HT-29 (cell line): ENCODE results near the gene NECTIN1. TPM values are rescaled to one million over a fixed set of nuclear protein-coding genes. Genes with fewer than 3 reads are reported as not detected.

Experiments
- DNase-seq: peaks from one replicate; pipeline ENCODE4 v3.0.0-alpha.2; 2015; ENCODE audit warnings: low spot score
- total RNA-seq: library from RNA; depleted of rRNA; stranded (reverse); fragments of >200 nt; shearing (Covaris generic); gene quantifications from 2 replicates; pipeline ENCODE4 v1.2.3, GENCODE V29; 2014

NECTIN1 gene
- total RNA-seq, 1 experiment from 2014 or later, result 46.5 TPM

DNA sequence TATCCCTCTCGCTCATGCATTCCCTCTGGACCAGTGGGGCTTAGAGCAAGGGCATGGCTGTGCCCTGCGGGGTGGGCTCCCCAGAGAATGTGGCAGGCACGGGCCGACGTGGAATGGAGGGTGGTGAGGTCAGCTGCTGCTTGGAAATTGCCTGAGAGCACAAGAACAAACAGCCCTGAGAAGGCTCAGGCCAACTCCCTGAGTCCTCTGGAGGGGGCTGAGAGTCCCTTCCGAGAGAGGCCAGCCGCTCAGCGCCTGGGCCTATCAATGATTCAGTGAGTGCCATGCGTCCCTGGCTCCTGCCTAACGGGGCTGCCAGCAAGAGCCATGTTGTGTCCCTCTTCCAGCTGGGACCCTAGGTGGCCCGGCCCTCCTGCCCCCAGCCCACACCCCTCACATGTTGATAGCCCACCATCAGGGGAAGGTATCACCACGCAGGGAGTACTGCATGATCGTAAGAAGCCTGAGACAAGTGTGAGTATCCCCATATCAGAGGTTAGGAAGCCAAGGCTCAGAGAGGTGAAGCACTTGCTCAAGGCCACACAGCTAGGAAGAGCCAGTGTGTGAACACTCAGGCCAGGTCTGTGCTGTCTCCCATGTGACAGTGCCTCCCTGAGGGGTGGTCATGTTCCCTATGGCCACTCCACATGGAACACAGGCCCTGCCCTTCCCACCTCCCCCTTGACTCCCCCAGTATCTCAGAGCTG lies 55.8 kb downstream of the NECTIN1 start:
- DNase-seq, result no peak

DNA sequence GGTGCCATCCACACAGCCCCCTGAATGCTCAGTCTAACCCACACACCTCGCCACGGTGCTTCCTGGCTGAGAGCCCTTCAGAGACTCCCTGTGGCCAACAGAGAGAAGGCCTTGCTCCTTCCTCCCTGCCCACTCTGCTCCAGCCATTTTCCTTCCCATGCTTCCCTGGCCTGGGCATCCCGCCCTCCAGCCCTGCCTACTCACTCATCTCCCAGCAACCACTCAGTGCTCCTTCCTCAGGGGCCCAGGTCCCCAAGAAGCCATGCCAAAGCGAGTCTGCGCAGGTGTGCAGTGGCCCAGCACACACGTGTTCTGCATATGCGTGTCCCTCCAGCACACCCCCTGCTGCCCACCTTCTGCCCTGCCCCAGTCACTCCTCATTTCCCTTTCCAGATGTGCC lies 56.4 kb downstream of the NECTIN1 start:
- no peak for DNase-seq

DNA sequence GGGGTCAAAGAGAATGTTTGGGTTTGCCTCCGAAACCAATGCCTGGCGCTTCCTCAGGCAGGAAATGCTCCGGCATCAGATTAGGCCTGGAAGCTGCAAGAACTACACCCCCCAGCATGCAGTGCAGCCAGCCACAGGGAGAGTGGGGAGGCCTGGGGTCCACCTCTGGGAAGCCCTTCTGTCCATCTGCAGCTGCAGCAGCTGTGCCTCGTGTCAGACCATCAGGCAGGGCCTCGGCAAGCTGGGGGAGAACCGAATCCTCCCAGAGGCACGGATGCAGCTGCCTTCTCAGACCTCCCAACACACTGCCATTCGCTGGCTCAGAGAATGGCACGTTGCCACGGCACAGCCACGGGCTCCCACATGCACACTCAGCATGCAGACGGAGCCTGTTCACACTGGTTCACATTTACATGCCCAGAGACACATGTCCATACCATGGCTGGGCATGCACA lies 57.4 kb downstream of the NECTIN1 start:
- no peak for DNase-seq

DNA sequence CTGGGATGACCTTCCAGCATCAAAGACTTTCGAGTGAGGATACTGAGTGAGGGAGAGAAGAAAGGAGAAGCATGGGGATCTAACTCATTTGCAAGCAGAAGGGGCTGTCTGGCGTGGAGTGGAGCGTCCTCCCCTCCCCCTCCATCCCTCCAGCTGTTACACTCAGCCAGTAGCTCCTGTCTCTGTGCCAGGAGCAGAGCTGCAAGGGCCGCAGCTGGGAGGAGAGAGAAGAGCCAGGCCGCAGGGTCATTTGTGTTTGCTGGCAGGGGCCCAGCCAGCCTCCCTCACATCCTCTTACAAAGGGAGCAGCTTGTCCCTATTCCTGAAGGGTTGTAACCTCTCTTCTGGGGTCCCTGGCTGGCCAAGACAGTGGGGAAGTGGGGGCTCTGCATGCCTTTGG lies 57.9 kb downstream of the NECTIN1 start:
- no peak for DNase-seq

DNA sequence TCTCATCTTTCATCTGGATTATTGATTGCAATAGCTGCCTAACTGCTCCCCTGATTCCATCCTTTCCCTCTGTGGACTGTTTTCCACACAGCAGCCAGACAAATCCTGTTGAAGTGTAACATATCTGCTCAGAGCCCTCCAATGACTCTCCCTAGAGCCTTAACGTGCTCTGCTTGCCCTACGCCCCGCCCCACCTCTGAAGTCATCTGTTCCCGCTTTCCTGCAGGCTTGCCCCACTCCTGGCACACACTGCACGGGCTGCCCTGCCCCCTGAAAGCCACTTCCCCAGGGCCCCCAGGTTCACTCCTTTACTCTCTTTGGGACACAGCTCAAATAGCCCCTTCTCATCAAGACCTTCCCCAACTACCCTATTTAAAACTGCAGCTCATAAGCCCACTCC lies 59.5 kb downstream of the NECTIN1 start:
- no peak for DNase-seq

DNA sequence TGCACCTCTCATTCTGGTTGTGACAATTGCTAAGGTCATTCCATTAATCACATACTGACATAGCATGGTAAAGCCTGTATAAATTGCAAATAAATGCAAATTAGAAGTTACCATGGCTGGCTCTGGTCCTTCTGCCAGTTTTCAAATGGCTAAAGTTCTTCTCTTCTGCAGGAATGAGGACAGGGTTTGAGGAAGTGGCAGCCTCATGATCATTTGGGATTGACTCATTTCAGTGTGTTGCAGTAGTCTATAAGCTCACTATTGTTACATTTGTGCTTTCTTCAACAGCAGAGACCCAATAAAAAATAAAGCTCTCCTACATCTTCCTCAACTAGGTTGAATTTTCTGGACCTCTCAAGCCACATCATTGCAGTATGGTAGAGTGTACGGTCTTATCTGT lies 60.3 kb downstream of the NECTIN1 start:
- no peak for DNase-seq

DNA sequence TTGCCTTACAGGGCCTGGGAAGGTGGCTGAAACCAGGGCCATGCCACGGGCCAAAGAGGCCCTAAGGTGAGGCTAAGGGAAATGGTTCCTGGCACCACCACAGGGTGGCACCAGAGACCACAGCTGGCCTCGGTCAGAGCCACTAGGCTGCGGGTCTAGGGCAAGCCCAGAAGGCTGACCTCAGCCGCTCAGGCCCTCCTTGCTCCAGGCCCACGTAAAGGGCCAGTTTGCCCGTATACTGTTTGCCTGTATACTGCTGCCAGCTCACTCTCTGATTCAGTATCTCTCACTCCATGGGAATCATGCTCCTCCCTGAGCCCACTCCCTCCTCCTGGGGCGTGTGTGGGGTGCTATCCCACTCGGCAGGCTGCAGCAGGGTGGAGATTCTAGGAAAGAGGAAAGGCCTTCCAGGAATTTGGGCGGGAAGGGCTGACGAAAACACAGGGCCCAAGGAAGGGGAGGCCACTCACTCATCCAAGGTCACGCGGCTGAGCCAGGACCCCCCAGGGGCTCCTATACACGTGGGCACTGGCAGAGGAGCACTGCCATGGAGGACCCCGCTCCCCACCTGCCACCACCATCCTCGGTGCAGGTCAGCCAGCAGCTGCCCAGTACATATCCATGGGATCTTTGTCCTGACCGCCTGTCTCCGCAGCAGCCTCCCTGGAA lies 62.4 kb downstream of the NECTIN1 start:
- peak; percentile 96 for DNase-seq

DNA sequence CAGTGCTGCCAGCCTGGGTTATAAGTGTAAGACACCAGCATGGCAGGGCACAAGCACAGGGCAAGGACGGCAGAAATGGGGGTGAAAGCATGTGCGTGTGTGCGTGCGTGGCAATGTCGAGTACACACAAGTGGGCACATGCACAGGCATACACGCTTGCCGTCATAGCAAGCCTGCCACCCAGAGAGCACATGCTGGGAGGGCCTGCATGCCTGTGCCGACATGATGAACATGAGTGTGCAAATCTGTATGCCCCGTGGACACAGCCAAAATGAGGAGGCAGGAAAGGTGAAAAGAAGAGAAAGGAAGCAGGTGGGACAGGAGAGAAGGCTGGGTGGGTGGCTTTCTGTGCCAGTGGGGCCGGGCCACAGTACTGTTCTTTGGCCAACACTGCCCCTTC lies 62.9 kb downstream of the NECTIN1 start:
- DNase-seq, result no peak

DNA sequence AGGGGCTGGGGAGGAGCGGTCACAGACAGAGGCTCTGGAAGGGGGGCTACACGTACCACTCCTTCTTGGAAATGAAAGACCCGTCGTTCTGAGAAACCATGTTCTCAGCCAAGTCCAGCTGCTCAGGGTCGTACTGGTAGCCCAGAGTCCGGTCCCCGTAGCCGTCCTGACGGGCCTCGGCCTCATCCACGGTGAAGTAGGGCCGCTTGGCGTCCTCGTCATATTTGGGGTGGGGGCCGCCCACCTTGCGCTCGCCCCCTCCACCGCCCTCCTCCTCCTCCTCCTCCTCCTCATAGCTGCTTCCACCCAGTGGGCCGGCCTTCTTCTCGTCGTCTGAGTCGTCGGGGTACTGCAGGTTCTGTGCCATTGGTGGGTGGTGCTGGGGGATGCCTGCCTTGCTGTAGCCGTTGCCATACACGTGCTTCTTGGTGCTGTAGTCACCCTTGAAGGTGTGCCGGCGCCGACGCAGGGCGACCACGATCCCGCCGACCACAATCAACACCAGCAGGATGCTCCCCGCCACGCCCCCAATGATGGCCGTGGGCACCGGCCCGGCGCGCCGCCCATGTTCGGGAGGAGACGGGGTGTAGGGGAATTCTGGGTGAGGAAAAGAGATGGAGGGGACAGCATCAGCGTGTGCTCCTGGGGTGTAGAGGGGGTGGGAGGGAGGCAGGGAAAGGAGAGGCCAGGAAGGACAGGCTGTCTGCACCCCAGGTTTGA lies 64.1 kb downstream of the NECTIN1 start:
- DNase-seq, result no peak

DNA sequence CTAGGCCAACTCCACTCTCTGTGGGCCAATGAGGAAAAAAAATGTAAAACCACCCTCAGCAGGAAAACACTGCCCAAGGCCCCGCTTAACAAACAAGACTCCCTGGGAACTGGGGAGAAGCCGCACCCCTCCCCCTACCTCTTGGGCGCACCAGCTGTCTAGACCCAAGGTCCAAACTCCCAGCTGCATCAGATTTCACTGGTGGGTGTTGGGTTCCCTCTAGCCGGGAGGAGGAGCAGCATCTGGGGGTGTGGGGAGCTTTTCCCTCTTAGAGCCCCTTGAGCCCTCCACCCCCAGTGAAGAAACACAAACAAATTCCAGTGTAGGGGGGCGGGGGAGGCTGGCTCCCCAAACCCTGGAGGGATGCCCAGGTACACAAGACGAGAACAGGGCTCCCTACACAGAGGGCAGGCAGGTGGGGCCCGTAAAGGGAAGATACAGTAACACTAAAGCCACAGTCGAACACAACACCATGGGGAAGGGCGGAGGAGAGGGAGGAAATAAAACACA lies 64.9 kb downstream of the NECTIN1 start:
- no peak for DNase-seq

DNA sequence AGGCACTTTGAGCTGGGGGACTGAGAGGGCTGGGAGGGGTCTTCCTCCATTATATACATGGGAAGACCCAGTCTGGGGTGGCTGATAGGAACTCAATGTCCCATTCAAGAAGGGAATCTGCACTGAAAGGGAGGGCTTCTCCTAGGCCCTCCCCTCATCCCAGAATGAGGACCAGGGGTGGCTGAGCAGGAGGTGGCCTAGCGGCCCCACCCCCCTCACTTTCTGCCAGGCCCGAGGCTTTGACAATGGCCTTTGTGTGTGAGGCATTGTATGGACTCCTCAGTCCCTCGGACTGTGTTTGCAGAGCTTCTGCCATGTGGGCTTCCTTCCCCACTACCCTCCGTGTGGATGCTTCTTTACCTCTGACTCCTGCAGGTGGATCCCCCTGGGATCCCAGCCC lies 65.7 kb downstream of the NECTIN1 start:
- no peak for DNase-seq

DNA sequence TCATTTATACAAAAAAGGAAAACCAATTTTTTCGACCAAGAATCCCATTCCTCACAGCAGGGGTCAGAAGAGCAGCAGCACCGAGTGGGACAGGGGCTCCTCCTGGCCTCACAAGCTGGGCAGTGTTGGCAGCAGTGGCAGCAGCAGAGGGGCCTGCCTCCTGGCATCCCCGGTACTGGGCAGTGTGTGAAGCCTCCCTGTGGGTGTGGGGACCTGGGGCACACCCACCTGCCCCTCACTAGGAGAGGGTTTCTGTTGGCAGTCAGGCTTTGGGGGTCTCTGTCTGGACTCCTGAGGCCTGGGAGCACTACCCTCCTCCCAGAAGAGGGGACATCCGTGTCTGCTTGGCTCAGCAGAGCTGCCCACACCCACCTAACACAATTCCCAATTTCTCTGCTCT lies 67.8 kb downstream of the NECTIN1 start:
- DNase-seq, result no peak

DNA sequence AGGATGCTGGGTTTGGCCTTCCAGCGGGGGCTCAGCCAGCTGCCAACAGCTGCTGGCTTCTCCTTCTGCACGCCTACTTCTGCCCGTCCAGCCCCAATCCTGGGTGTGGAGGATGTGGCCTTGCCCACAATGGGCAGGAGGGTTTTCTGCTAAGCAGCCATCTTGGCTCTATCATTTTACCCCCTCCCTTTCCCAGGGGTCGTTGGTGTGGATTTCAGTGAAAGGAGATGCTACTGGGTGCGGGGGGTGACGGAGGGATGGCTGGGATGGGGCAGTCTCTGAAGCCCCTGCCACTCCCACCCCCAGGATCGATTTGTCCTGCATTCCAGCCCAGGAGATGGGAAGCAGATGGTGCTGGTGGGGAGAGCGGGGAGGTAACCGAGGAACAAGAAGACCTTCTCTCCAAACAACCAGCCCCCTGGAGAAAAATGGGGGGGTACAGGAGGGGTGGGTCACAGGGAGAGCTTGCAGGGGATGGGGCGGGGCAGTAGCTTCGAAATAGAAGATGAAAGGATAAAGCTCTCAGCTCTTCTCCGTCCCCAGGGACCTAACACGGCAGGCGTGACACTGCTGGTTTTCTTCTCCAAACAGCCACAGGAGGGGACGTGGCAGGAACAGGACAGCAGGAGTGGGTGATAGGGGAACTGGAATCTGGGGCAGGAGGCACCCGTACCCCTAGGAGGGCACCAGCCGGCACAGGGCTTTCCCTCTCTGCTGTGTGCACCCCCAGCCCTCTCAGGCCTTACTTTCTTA lies 68.9 kb downstream of the NECTIN1 start:
- DNase-seq, result no peak

DNA sequence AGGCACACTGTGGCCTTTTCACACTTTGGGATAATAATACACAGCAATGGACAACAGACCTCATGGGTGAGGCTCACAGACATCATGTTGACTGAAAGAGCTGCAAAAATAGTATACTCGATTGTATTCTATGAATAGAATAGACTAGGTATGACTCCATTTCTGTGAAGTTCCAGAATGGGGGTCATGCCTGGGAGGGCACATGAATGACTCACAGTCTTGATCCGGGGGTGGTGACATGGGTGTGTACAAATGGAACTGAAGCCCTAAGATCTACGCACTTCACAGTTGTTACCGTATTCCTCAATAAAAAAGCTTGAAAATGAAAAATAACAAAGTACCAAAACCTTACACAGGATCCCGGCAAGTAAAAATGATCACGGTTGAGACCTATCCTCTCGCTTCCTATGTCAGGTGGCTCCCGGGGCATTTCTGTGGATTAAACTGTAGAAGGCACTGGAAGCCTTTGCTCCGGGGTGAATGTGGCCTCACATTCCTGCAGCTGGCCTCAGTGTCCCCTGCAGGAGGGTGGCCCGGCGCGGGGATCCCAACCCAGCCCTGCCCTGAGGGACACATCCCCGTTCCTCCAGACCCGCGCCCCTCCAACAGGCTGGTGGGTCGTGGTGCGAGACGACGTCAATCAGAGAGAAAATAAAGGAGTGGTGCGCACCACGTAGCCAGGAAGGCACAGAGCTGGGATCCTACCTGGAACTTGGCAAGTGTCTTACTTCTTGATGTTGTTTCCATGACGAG lies 75.9 kb downstream of the NECTIN1 start:
- no peak for DNase-seq

DNA sequence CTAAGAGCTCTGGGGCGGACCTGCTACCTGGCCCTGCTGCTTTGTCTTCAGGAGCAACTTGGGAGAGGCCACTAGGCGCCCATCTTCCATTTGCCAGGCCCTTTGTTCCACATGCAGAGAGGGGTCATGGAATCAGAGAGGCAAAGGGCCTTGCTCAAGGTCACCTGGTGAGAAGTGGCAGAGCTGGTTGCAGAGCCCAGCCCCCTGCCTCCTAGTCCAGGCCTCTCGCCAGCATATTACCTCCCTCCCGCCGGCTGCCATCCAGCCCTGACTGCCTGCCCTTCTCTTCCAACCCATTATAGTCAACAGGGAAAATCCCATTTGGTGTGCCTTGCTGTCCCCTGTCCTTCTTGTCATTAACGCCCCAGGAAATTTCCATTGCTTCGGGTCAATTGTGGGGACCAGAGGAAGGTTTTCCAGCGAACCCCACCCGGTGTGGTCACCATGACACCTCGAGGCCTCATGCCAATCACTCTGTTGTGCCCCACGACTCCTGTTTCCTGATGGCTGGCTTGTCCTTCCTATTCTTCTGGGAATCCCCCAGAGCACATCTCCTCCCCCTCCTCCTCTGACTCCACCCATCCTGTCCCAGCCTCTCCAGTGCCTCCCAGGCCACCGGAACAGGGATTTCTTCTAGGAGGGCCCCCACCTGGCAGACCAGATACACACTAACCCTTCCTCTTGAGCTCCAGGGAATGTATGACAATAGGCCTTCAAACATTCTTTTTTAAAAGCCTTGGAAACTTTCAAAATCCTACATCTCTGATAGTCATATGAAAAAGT lies 77.0 kb downstream of the NECTIN1 start:
- no peak for DNase-seq

DNA sequence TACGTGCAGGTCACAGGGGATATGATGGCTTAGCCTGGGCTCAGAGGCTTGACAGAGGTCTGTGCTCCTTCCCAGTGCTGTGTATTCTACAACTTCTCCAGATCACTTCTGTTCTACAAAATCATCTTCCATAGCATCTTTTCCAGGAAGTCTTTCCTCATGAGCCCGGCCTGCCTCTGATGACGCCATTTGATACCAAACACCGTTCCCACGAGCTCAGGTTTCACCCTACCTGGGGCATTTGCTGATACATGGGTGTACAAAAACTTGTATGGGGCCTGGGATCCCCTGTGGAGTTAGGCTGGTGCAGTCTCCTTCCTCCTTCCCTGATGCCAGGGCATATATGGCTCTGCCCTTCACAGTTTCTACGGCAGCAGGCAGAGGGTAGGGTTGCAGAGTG lies 78.7 kb downstream of the NECTIN1 start:
- DNase-seq, result no peak

DNA sequence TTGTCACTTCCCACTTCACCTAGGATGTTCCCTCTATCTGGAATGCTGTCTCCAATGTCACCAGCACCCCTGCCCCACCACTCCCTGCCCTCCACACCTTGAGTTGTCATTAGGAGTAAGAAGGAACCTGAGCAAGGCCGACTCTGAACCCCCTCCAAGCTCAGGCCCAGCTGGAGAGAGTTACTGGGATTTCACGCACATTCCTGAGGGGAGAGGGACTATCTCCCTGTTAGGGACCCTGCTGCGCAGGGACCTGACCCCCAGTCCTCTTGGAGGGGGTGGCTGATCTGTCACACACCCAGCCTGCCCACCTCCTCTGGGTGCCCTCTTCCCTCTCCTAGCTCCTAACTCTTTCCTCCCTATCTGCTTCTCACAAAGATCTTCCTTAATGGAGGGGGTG lies 81.7 kb downstream of the NECTIN1 start:
- DNase-seq, result no peak

DNA sequence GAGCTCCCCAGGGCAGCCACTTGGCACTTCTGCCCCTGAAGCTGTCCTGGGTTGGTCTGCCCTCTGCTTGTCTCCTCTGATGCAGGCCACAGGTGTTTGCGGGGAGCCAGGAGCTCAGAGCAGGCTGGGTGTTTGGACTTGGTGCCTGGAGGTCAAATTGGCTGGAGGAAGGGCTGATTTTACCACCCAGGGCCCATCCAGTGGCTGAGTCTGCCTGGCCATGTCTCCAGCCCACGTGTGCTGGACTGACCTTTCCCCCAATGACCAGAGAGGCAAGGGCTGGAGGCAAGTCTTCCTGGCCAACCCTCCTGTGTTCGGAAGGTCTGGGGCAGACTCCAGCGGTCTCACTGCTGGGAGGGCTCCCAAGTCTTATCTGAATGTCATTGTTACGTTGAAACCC lies 84.0 kb downstream of the NECTIN1 start:
- DNase-seq, result no peak

DNA sequence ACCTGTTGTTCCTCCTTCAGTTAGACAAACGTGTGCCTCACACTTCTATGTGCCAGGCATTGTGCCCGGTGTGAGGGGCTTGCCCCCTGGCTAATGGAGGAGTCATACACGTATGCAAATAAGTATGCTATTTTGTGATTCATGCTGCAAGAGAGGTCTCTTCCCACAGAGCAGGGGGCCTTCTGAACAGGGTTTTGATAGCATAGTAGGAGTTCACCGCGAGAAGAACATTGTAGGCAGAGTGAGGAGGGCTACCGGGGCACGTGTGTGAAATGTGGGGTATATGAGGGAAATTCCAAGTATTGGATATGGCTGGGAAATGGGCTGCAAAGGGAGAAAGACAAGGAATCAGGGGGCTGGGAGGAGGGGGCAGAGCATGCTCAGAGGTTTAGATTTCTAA lies 84.5 kb downstream of the NECTIN1 start:
- DNase-seq, result no peak

DNA sequence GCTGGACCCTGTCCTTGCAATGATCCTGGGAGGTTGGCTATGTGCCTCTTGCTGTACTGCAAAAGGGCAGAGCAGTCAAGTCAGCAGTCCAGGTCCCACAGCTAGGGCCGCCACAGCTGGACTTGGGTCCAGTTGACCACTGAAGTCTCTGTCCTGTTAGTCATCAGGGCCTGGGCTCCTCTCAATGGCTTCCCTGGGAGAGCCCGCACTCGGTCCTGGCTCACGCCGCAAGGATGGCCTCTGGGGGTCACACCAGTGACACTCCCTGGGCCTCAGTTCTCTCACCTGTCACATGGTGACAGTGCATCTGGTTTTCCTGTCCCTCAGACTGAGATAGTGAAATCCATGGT lies 85.1 kb downstream of the NECTIN1 start:
- DNase-seq, result no peak
